22Rv1 (cell line): ENCODE data around the gene CGNL1.

Experiments
- ZFX ChIP-seq: fragments of 450-650 bp; IDR thresholded peaks from 2 replicates; pipeline ENCODE4 v1.6.1; 2017; ENCODE audit warnings: antibody characterized with exemption, borderline replicate concordance
- TF ChIP-seq, protein P1 (sequence below): fragments of 450-650 bp; IDR thresholded peaks from 2 replicates; pipeline ENCODE4 v1.5.1; 2017; ENCODE audit warnings: mild to moderate bottlenecking

DNA sequence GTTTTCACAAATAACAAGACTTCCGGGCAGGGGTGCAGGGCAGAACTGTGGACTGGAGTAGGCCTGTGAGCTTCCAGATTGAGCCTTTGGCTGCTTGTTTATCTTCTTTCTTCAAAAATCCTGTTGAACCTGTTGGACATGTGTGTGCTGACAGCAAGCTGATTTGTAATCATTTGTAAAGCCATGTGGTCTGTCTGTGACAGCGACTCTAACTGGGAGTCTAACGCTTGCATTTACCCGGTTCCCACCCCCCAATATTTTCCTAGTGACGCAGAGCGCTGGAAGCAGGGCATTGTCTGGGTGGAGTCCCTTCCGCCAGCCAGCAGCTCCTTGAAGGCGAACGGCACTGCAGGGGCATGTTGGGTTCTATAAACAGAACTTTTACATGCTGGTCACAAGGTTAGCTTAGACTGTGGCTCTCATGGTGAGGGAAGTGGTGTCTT, 129.7 kb downstream of the CGNL1 start:
- TF ChIP-seq, protein P1, sequence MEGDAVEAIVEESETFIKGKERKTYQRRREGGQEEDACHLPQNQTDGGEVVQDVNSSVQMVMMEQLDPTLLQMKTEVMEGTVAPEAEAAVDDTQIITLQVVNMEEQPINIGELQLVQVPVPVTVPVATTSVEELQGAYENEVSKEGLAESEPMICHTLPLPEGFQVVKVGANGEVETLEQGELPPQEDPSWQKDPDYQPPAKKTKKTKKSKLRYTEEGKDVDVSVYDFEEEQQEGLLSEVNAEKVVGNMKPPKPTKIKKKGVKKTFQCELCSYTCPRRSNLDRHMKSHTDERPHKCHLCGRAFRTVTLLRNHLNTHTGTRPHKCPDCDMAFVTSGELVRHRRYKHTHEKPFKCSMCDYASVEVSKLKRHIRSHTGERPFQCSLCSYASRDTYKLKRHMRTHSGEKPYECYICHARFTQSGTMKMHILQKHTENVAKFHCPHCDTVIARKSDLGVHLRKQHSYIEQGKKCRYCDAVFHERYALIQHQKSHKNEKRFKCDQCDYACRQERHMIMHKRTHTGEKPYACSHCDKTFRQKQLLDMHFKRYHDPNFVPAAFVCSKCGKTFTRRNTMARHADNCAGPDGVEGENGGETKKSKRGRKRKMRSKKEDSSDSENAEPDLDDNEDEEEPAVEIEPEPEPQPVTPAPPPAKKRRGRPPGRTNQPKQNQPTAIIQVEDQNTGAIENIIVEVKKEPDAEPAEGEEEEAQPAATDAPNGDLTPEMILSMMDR, result no peak
- TF ChIP-seq ZFX, result no peak
